Measurements from ENCODE around the gene PIGK. TPM values are rescaled to one million over a fixed set of nuclear protein-coding genes. Genes with fewer than 3 reads are reported as not detected.

PIGK gene
- total and polyA plus RNA-seq, 2 donors from 2014 or later = 31.0 to 38.5 TPM

DNA sequence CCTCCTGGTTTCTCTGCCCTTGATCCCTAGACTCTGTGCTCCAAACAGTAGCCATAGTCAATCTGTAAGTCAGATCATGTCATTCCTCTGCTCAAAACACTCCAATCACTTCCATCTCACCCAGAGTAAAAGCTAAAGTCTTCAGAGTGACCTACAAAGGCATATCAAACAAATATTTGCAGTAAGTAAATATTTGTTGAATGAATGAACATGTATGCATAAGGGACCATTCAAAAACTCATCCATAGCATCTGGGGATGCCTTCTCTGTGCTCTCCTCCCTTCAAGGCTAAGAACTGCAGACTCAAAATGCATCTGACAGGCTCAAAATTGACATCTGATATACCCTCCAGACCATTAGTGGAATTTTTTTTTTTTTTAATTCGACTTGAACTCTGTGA, 44.5 kb upstream of the PIGK start:
- Histone ChIP-seq H3K27ac (ENCODE audit: low read depth in 2 of 2, low read length in 2 of 2) (no peak overlapping the region), H3K36me3 (ENCODE audit: control insufficient read depth in 2 of 3, insufficient read depth in 3 of 3, low read length in 3 of 3) (no peaks in the 10 kb centered on the region), H3K9ac (ENCODE audit: low read length in 3 of 3) (no peak overlapping the region), H3K9me3 (ENCODE audit: control insufficient read depth in 2 of 3, insufficient read depth in 1 of 3, low read length in 3 of 3) (no peaks in the 10 kb centered on the region), H3K4me3 (ENCODE audit: low read length in 3 of 3) (no peak overlapping the region), H3K27me3 (ENCODE audit: control insufficient read depth, insufficient read depth, low read length) (no peaks in the 10 kb centered on the region), H3K4me1 (ENCODE audit: control insufficient read depth in 2 of 3, insufficient read depth in 2 of 3, low read depth in 1 of 3, low read length in 3 of 3) (no peaks in the 10 kb centered on the region)
- DNase-seq = no peak
- TF ChIP-seq, protein P1, sequence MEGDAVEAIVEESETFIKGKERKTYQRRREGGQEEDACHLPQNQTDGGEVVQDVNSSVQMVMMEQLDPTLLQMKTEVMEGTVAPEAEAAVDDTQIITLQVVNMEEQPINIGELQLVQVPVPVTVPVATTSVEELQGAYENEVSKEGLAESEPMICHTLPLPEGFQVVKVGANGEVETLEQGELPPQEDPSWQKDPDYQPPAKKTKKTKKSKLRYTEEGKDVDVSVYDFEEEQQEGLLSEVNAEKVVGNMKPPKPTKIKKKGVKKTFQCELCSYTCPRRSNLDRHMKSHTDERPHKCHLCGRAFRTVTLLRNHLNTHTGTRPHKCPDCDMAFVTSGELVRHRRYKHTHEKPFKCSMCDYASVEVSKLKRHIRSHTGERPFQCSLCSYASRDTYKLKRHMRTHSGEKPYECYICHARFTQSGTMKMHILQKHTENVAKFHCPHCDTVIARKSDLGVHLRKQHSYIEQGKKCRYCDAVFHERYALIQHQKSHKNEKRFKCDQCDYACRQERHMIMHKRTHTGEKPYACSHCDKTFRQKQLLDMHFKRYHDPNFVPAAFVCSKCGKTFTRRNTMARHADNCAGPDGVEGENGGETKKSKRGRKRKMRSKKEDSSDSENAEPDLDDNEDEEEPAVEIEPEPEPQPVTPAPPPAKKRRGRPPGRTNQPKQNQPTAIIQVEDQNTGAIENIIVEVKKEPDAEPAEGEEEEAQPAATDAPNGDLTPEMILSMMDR (IDR thresholded peaks at IDR 0.05; ENCODE audit: borderline replicate concordance, extremely low read depth, insufficient read depth) = no peak
- intact Hi-C loops (cut with DNase I) = no loop called here
- FAIRE-seq = no peak

DNA sequence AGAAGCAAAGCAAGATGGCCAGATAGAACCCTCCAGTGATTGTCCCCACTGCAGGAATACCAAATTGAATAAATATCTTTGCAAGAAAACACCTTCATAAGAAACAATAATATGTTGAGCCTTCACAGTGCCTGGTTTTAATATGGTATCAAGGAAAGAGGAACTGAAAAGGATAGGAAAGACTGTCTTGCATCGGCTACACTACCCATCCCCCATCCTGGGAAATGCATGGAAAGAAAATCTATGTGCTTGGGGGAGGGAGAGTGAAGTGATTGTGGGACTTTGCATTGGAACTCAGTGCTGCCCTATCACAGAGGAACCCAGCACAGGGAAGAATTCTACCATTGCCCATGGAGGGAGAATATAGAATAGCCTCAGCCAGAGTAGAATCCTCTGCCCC, 34.0 kb upstream of the PIGK start:
- TF ChIP-seq, protein P1 (IDR thresholded peaks at IDR 0.05; ENCODE audit: borderline replicate concordance, extremely low read depth, insufficient read depth) = no peak

DNA sequence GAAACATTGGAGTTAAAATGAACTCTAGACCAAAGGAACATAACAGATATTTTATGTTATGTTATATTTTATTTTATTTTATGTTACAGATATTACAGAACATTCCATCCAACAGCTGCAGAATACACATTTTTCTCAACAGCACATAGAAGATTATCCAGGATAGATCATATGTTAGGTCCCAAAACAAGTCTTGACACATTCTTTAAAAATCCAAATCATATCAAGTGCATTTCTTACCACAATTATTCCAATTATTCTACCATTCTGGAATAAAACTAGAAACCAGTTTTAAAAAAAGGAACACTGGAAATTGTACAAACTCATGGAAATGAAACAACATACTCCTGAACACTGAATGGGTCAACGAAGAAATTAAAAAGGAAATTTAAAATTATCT, 30.9 kb upstream of the PIGK start:
- intact Hi-C loops (cut with DNase I) = no loop called here
- Histone ChIP-seq H3K4me1 (ENCODE audit: control insufficient read depth in 2 of 3, insufficient read depth in 2 of 3, low read depth in 1 of 3, low read length in 3 of 3) (no peaks in the 10 kb centered on the region), H3K9me3 (ENCODE audit: control insufficient read depth in 2 of 3, insufficient read depth in 1 of 3, low read length in 3 of 3) (peaks cover 0 to 9% (median 2%) of the 10 kb centered on the region in 3 donors)

More for the DNA sequence above, 34.0 kb upstream of the PIGK start:
- Histone ChIP-seq H3K4me3 (ENCODE audit: low read length in 3 of 3) (no peak overlapping the region), H3K4me1 (ENCODE audit: control insufficient read depth in 2 of 3, insufficient read depth in 2 of 3, low read depth in 1 of 3, low read length in 3 of 3) (no peaks in the 10 kb centered on the region), H3K9ac (ENCODE audit: low read length in 3 of 3) (no peak overlapping the region), H3K27me3 (ENCODE audit: control insufficient read depth, insufficient read depth, low read length) (no peaks in the 10 kb centered on the region), H3K36me3 (ENCODE audit: control insufficient read depth in 2 of 3, insufficient read depth in 3 of 3, low read length in 3 of 3) (no peaks in the 10 kb centered on the region), H3K9me3 (ENCODE audit: control insufficient read depth in 2 of 3, insufficient read depth in 1 of 3, low read length in 3 of 3) (peaks cover 0 to 14% (median 2%) of the 10 kb centered on the region in 3 donors), H3K27ac (ENCODE audit: low read depth in 2 of 2, low read length in 2 of 2) (no peak overlapping the region)
- DNase-seq = no peak
- FAIRE-seq = no peak
- intact Hi-C loops (cut with DNase I) = no loop called here

More for the DNA sequence above, 30.9 kb upstream of the PIGK start:
- no peaks in the 10 kb centered on the region for H3K27me3 ChIP-seq (ENCODE audit: control insufficient read depth, insufficient read depth, low read length)
- no peak overlapping the region for H3K4me3 ChIP-seq (ENCODE audit: low read length in 3 of 3)
- TF ChIP-seq, protein P1 (IDR thresholded peaks at IDR 0.05; ENCODE audit: borderline replicate concordance, extremely low read depth, insufficient read depth) = no peak
- FAIRE-seq (peak; percentile 21), DNase-seq (no peak)
- H3K27ac ChIP-seq (ENCODE audit: low read depth in 2 of 2, low read length in 2 of 2) = no peak overlapping the region
- no peak overlapping the region for H3K9ac ChIP-seq (ENCODE audit: low read length in 3 of 3)
- no peaks in the 10 kb centered on the region for H3K36me3 ChIP-seq (ENCODE audit: control insufficient read depth in 2 of 3, insufficient read depth in 3 of 3, low read length in 3 of 3)

All from kidney (tissue), 14 donors.